HK-2 (cell line): ENCODE data around the gene HS1BP3.

Experiments used
- DNase-seq: peaks from one replicate; pipeline ENCODE4 v3.0.0-alpha.2; 2018; ENCODE audit not compliant: unreplicated experiment

HS1BP3 gene

GRCh38 chr2:20600756-20601325, 50.1 kb downstream of the HS1BP3 start:
- DNase-seq = no peak

GRCh38 chr2:20599861-20600461, 50.9 kb downstream of the HS1BP3 start:
- no peak for DNase-seq

GRCh38 chr2:20599001-20599600, 51.8 kb downstream of the HS1BP3 start:
- no peak for DNase-seq

GRCh38 chr2:20597860-20598183, 53.1 kb downstream of the HS1BP3 start:
- DNase-seq = no peak

- no peak for DNase-seq
Measured at GRCh38 chr2:20596973-20597859, 53.7 kb downstream of the HS1BP3 start.

GRCh38 chr2:20596193-20596972, 54.5 kb downstream of the HS1BP3 start:
- DNase-seq = no peak

- DNase-seq = peak; percentile 75
Measured at GRCh38 chr2:20595439-20596192, 55.3 kb downstream of the HS1BP3 start.

GRCh38 chr2:20594957-20595356, 55.9 kb downstream of the HS1BP3 start:
- DNase-seq = no peak

- DNase-seq = no peak
Measured at GRCh38 chr2:20594048-20594750, 56.7 kb downstream of the HS1BP3 start.

- DNase-seq = peak; percentile 92
Measured at GRCh38 chr2:20593072-20594034, 57.5 kb downstream of the HS1BP3 start.

- no peak for DNase-seq
Measured at GRCh38 chr2:20592106-20593071, 58.5 kb downstream of the HS1BP3 start.

- DNase-seq = no peak
Measured at GRCh38 chr2:20590704-20591515, 60.0 kb downstream of the HS1BP3 start.

- DNase-seq = no peak
Measured at GRCh38 chr2:20589975-20590703, 60.8 kb downstream of the HS1BP3 start.

GRCh38 chr2:20588918-20589871, 61.7 kb downstream of the HS1BP3 start:
- DNase-seq = no peak
